DND-41 (cell line): ENCODE measurements around the gene BLOC1S6.

ENCODE experiments used
- ATAC-seq: fragments of 200-7000 bp; cut with Tn5 transposase; 3 replicates; pipeline ENCODE4 v1.9.1; 2021; ENCODE audit warnings: low read depth; ENCODE audit not compliant: insufficient read depth
- DNase-seq: peaks from one replicate; pipeline ENCODE4 v3.0.0-alpha.2; 2020
- H2AFZ ChIP-seq: 2 replicates; pipeline ENCODE4 v1.6.0; 2012; ENCODE audit warnings: low read depth, low read length
- H3K27ac ChIP-seq: 2 replicates; pipeline ENCODE4 v1.5.1; 2012; ENCODE audit warnings: low read length, inconsistent platforms
- H3K27me3 ChIP-seq: fragments of 200-600 bp; sonication (generic); 2 replicates; pipeline ENCODE4 v1.6.0; 2012; ENCODE audit warnings: low read length, mild to moderate bottlenecking, inconsistent platforms; ENCODE audit not compliant: insufficient read depth, poor library complexity
- H3K36me3 ChIP-seq: 2 replicates; pipeline ENCODE4 v1.5.1; 2012; ENCODE audit warnings: low read length, inconsistent platforms; ENCODE audit not compliant: insufficient read depth
- H3K4me1 ChIP-seq: 2 replicates; pipeline ENCODE4 v1.5.1; 2012; ENCODE audit warnings: mild to moderate bottlenecking, low read length; ENCODE audit not compliant: insufficient read depth
- H3K4me2 ChIP-seq: 2 replicates; pipeline ENCODE4 v1.6.0; 2012; ENCODE audit warnings: mild to moderate bottlenecking, moderate library complexity, low read length, inconsistent platforms; ENCODE audit not compliant: insufficient read depth
- H3K4me3 ChIP-seq, 2 experiments: fragments of 200-600 bp in 1 of 2; shearing (Covaris generic) in 1 of 2; 2 replicates each; pipeline ENCODE4 v1.5.1; 2012 to 2016; ENCODE audit warnings: inconsistent platforms in 2 of 2, low read length in 2 of 2, mild to moderate bottlenecking in 2 of 2, low read depth in 1 of 2, moderate library complexity in 1 of 2
- H3K79me2 ChIP-seq: 2 replicates; pipeline ENCODE4 v1.6.0; 2012; ENCODE audit warnings: low read length, inconsistent platforms; ENCODE audit not compliant: insufficient read depth
- H3K9ac ChIP-seq: 2 replicates; pipeline ENCODE4 v1.6.0; 2012; ENCODE audit warnings: low read depth, mild to moderate bottlenecking, inconsistent platforms, low read length, moderate library complexity
- H3K9me3 ChIP-seq: 2 replicates; pipeline ENCODE4 v1.5.1; 2012; ENCODE audit warnings: low read length, moderate library complexity, mild to moderate bottlenecking, inconsistent platforms; ENCODE audit not compliant: insufficient read depth, severe bottlenecking
- H4K20me1 ChIP-seq: 2 replicates; pipeline ENCODE4 v1.6.0; 2012; ENCODE audit warnings: low read length; ENCODE audit not compliant: insufficient read depth
- EZH2 ChIP-seq: IDR thresholded peaks from 3 replicates; pipeline ENCODE4 v1.6.1; 2012; ENCODE audit warnings: borderline replicate concordance, low read depth, mild to moderate bottlenecking, moderate library complexity, low read length, inconsistent platforms; ENCODE audit not compliant: severe bottlenecking
- TF ChIP-seq, protein P1 (sequence below): IDR thresholded peaks from 2 replicates; pipeline ENCODE4 v1.5.1; 2012; ENCODE audit warnings: borderline replicate concordance, low read length, moderate library complexity, mild to moderate bottlenecking; ENCODE audit not compliant: poor library complexity, severe bottlenecking; ENCODE audit errors: extremely low read depth

The BLOC1S6 gene

GRCh38 chr15:45573961-45574629, 13.1 kb upstream of the BLOC1S6 start:
- no peaks in the 10 kb centered on the region for H3K9me3 ChIP-seq
- no peaks in the 10 kb centered on the region for H4K20me1 ChIP-seq
- H3K27ac ChIP-seq = no peak overlapping the region
- H3K4me2 ChIP-seq = no peak overlapping the region
- H2AFZ ChIP-seq = no peak overlapping the region
- H3K9ac ChIP-seq = no peak overlapping the region
- H3K36me3 ChIP-seq = no peaks in the 10 kb centered on the region
- H3K27me3 ChIP-seq = peaks cover 3% of the 10 kb centered on the region
- H3K4me1 ChIP-seq = no peaks in the 10 kb centered on the region
- DNase-seq (peak; percentile 10), ATAC-seq (0 out of 3 replicates have a peak, but pooled peaks have one; percentile 52)
- no peak overlapping the region for H3K4me3 ChIP-seq
- H3K79me2 ChIP-seq = no peaks in the 10 kb centered on the region
- TF ChIP-seq EZH2 = no peak
- TF ChIP-seq, protein P1, sequence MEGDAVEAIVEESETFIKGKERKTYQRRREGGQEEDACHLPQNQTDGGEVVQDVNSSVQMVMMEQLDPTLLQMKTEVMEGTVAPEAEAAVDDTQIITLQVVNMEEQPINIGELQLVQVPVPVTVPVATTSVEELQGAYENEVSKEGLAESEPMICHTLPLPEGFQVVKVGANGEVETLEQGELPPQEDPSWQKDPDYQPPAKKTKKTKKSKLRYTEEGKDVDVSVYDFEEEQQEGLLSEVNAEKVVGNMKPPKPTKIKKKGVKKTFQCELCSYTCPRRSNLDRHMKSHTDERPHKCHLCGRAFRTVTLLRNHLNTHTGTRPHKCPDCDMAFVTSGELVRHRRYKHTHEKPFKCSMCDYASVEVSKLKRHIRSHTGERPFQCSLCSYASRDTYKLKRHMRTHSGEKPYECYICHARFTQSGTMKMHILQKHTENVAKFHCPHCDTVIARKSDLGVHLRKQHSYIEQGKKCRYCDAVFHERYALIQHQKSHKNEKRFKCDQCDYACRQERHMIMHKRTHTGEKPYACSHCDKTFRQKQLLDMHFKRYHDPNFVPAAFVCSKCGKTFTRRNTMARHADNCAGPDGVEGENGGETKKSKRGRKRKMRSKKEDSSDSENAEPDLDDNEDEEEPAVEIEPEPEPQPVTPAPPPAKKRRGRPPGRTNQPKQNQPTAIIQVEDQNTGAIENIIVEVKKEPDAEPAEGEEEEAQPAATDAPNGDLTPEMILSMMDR = peak; percentile 32

GRCh38 chr15:45581919-45582318, 5.3 kb upstream of the BLOC1S6 start:
- no peaks in the 10 kb centered on the region for H4K20me1 ChIP-seq
- H3K36me3 ChIP-seq = no peaks in the 10 kb centered on the region
- no peak overlapping the region for H2AFZ ChIP-seq
- H3K4me1 ChIP-seq = peaks cover 14% of the 10 kb centered on the region
- TF ChIP-seq, protein P1 = no peak
- TF ChIP-seq EZH2 = no peak
- no peak overlapping the region for H3K27ac ChIP-seq
- DNase-seq (no peak), ATAC-seq (no peak)
- H3K27me3 ChIP-seq = no peaks in the 10 kb centered on the region
- no peak overlapping the region for H3K4me3 ChIP-seq
- H3K9ac ChIP-seq = no peak overlapping the region
- no peak overlapping the region for H3K4me2 ChIP-seq
- H3K79me2 ChIP-seq = peaks cover 8% of the 10 kb centered on the region
- no peaks in the 10 kb centered on the region for H3K9me3 ChIP-seq

DNA sequence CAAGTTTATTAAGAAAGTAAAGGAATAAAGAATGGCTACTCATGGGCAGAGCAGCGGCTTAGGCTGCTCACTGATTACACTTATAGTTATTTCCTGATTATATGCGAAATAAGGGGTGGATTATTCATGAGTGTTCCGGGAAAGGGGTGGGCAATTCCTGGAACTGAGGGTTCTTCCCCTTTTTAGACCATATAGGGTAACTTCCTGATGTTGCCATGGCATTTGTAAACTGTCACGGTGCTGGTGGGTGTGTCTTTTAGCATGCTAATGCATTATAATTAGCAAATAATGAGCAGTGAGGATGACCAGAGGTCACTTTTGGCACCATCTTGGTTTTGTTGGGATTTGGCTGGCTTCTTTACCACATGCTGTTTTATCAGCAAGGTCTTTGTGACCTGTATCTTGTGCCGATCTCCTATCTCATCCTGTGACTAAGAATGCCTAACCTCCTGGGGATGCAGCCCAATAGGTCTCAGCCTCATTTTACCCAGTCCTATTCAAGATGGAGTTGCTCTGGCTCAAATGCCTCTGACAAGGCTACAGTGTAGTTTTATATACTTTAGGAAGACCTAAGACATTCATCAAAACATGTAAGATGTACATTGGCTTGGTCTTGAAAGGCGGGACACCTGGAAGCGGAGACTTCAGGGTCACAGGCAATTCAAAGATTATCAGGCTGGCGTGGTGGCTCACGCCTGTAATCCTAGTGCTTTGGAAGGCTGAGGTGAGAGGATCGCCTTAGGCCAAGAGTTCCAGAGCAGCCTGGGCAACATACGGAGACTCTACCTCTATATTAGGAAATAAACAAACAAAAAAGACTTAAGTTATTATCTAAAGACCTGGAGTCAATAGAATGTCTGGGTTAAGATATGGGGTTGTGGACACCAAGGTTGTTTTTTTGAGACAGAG, 3.2 kb upstream of the BLOC1S6 start:
- TF ChIP-seq EZH2 = no peak
- TF ChIP-seq, protein P1 = no peak
- no peak overlapping the region for H3K9ac ChIP-seq
- peaks cover 24% of the 10 kb centered on the region for H3K4me1 ChIP-seq
- H3K27me3 ChIP-seq = no peaks in the 10 kb centered on the region
- H3K36me3 ChIP-seq = no peaks in the 10 kb centered on the region; the same call in 1 of the 2 replicates
- H3K79me2 ChIP-seq = peaks cover 28% of the 10 kb centered on the region
- ATAC-seq (no peak), DNase-seq (peak; percentile 8)
- no peak overlapping the region for H3K27ac ChIP-seq
- H3K9me3 ChIP-seq = no peaks in the 10 kb centered on the region
- no peak overlapping the region for H2AFZ ChIP-seq
- no peak overlapping the region for H3K4me3 ChIP-seq
- no peak overlapping the region for H3K4me2 ChIP-seq
- no peaks in the 10 kb centered on the region for H4K20me1 ChIP-seq
